HepG2 (cell line): ENCODE results near the gene VAC14. TPM values are rescaled to one million over a fixed set of nuclear protein-coding genes. Genes with fewer than 3 reads are reported as not detected.
A peak's percentile ranks its signal among the peaks of the same experiment; 100 is the strongest.

ENCODE experiments used
- ELF1 ChIP-seq: sonication (generic); formaldehyde crosslinking; IDR thresholded peaks from 2 replicates; pipeline ENCODE4 v1.4.0; 2020; ENCODE audit warnings: missing genetic modification reagents
- KLF15 ChIP-seq: sonication (generic); formaldehyde crosslinking; IDR thresholded peaks from 2 replicates; pipeline ENCODE4 v1.8.1; 2023; ENCODE audit warnings: borderline replicate concordance, mild to moderate bottlenecking, inconsistent platforms, missing genetic modification reagents, mixed read lengths
- KMT2A ChIP-seq: sonication (generic); formaldehyde crosslinking; IDR thresholded peaks from 2 replicates; pipeline ENCODE4 v1.4.0; 2020; ENCODE audit warnings: missing genetic modification reagents
- MTF2 ChIP-seq: sonication (generic); formaldehyde crosslinking; IDR thresholded peaks from 2 replicates; pipeline ENCODE4 v1.5.0; 2020; ENCODE audit warnings: missing genetic modification reagents, borderline replicate concordance
- NAIF1 ChIP-seq: sonication (generic); formaldehyde crosslinking; IDR thresholded peaks from 2 replicates; pipeline ENCODE4 v1.5.0; 2020; ENCODE audit warnings: mild to moderate bottlenecking, missing genetic modification reagents, borderline replicate concordance
- NR3C1 ChIP-seq: sonication (generic); formaldehyde crosslinking; IDR thresholded peaks from 2 replicates; pipeline ENCODE4 v1.4.0; 2020; ENCODE audit warnings: missing genetic modification reagents
- PHF20 ChIP-seq: sonication (generic); formaldehyde crosslinking; IDR thresholded peaks from 2 replicates; pipeline ENCODE4 v1.5.0; 2020; ENCODE audit warnings: mild to moderate bottlenecking, missing genetic modification reagents
- TOPORS ChIP-seq: sonication (generic); formaldehyde crosslinking; IDR thresholded peaks from 2 replicates; pipeline ENCODE4 v1.8.0; 2023; ENCODE audit warnings: mild to moderate bottlenecking, missing genetic modification reagents
- ZNF839 ChIP-seq: sonication (generic); formaldehyde crosslinking; IDR thresholded peaks from 2 replicates; pipeline ENCODE4 v1.4.0; 2020; ENCODE audit warnings: missing genetic modification reagents, mild to moderate bottlenecking, borderline replicate concordance
- ZSCAN12 ChIP-seq: sonication (generic); formaldehyde crosslinking; IDR thresholded peaks from 2 replicates; pipeline ENCODE4 v1.9.0; 2021; ENCODE audit warnings: mild to moderate bottlenecking, missing genetic modification reagents
- ZSCAN20 ChIP-seq: sonication (generic); formaldehyde crosslinking; IDR thresholded peaks from 2 replicates; pipeline ENCODE4 v1.4.0; 2020; ENCODE audit warnings: missing genetic modification reagents, mild to moderate bottlenecking, borderline replicate concordance
- polyA plus RNA-seq, 8 experiments: library from polyadenylated mRNA; depleted of rRNA in 3 of 8; stranded (reverse) in 7 of 8; unstranded in 1 of 8; fragments of >200 nt; fragmentation: Illumina TruSeq in 4 of 8; extraction: Trizol in 4 of 8; gene quantifications; 2 replicates each; pipeline versions ENCODE4 v1.2.1 to v1.2.3, GENCODE V29; 2011 to 2016; ENCODE audit warnings: low read depth in 4 of 8, missing spikeins in 1 of 8, mixed read lengths in 1 of 8; ENCODE audit not compliant: insufficient read depth in 1 of 8
- total RNA-seq, 5 experiments: library from RNA; depleted of rRNA; stranded (reverse); fragments of >200 nt; fragmentation: Illumina TruSeq; extraction: Trizol; gene quantifications; 2 replicates each; pipeline ENCODE4 v1.2.3, GENCODE V29; 2016; ENCODE audit warnings: low read depth in 1 of 5
- TF ChIP-seq, protein P1 (sequence below): sonication (generic); formaldehyde crosslinking; IDR thresholded peaks from 2 replicates; pipeline ENCODE4 v1.5.1; 2020; ENCODE audit warnings: missing genetic modification reagents, mild to moderate bottlenecking, borderline replicate concordance
- TF ChIP-seq, protein P2 (sequence below): sonication (generic); formaldehyde crosslinking; IDR thresholded peaks from 2 replicates; pipeline ENCODE4 v1.4.0; 2020; ENCODE audit warnings: missing genetic modification reagents
- TF ChIP-seq, protein P3 (sequence below): sonication (generic); formaldehyde crosslinking; IDR thresholded peaks from 2 replicates; pipeline ENCODE4 v1.4.0; 2020; ENCODE audit warnings: missing genetic modification reagents
- TF ChIP-seq, protein P4 (sequence below): sonication (generic); formaldehyde crosslinking; IDR thresholded peaks from 2 replicates; pipeline ENCODE4 v1.8.0; 2022; ENCODE audit warnings: low read depth, missing genetic modification reagents

Gene VAC14
- total and polyA plus RNA-seq, 2 of the 13 experiments (the other 11 are each of a cell fraction or from before 2014, with no cell fraction given) = 23.5 to 24.6 TPM

DNA sequence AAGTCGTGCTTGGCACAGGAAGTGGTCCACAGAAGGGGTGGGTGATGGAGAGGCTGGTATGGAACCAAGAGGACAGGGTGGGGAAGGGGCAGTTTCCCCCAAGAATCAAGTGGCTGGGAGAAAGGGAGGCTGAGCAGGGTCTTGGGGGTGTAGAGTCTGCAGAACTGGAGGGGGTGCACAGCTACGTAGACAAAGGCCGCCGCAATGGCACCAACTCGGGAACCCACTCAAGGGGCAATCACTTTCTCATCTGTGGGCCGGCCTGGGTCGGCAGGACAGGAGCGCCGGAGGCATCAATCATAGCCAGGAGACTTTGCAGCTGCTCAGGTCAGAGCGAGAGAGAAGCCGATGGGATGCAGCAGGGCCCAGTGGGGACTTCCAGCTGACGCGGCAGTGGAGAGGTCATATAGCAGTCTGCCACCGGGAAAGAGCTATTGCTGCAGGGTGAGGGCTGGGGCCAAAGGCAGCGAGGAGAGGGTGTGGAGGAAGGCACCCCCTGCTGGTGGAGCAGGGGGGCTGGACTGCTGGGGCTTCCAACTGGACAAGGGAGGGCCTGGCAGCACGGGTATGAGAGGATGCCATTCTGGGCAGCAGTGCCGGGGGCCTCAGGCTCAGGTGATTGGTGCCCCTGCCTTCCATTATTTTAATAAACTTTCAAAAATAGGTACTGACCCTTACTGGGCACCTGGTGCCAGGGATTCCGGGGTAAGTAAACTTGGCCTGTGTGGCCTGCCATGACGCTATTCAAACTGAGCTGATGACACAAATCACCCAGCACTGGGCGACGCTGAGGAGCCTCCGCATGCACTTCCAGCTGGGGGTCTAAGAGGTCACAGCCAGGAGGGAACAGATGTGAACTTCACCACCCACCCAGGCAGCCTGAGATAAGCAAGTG lies 62.6 kb downstream of the VAC14 start (continued):
- TF ChIP-seq, protein P1, sequence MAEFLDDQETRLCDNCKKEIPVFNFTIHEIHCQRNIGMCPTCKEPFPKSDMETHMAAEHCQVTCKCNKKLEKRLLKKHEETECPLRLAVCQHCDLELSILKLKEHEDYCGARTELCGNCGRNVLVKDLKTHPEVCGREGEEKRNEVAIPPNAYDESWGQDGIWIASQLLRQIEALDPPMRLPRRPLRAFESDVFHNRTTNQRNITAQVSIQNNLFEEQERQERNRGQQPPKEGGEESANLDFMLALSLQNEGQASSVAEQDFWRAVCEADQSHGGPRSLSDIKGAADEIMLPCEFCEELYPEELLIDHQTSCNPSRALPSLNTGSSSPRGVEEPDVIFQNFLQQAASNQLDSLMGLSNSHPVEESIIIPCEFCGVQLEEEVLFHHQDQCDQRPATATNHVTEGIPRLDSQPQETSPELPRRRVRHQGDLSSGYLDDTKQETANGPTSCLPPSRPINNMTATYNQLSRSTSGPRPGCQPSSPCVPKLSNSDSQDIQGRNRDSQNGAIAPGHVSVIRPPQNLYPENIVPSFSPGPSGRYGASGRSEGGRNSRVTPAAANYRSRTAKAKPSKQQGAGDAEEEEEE (CRISPR knock-in tag) = no peak
- TF ChIP-seq ZSCAN20 (CRISPR knock-in tag) = no peak
- TF ChIP-seq ZNF839 (CRISPR knock-in tag) = no peak
- TF ChIP-seq, protein P2, sequence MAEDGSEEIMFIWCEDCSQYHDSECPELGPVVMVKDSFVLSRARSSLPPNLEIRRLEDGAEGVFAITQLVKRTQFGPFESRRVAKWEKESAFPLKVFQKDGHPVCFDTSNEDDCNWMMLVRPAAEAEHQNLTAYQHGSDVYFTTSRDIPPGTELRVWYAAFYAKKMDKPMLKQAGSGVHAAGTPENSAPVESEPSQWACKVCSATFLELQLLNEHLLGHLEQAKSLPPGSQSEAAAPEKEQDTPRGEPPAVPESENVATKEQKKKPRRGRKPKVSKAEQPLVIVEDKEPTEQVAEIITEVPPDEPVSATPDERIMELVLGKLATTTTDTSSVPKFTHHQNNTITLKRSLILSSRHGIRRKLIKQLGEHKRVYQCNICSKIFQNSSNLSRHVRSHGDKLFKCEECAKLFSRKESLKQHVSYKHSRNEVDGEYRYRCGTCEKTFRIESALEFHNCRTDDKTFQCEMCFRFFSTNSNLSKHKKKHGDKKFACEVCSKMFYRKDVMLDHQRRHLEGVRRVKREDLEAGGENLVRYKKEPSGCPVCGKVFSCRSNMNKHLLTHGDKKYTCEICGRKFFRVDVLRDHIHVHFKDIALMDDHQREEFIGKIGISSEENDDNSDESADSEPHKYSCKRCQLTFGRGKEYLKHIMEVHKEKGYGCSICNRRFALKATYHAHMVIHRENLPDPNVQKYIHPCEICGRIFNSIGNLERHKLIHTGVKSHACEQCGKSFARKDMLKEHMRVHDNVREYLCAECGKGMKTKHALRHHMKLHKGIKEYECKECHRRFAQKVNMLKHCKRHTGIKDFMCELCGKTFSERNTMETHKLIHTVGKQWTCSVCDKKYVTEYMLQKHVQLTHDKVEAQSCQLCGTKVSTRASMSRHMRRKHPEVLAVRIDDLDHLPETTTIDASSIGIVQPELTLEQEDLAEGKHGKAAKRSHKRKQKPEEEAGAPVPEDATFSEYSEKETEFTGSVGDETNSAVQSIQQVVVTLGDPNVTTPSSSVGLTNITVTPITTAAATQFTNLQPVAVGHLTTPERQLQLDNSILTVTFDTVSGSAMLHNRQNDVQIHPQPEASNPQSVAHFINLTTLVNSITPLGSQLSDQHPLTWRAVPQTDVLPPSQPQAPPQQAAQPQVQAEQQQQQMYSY = no peak
- no peak for TF ChIP-seq PHF20 (CRISPR knock-in tag)
- no peak for TF ChIP-seq NAIF1
- no peak for TF ChIP-seq NR3C1
- no peak for TF ChIP-seq ZSCAN12
- TF ChIP-seq, protein P3, sequence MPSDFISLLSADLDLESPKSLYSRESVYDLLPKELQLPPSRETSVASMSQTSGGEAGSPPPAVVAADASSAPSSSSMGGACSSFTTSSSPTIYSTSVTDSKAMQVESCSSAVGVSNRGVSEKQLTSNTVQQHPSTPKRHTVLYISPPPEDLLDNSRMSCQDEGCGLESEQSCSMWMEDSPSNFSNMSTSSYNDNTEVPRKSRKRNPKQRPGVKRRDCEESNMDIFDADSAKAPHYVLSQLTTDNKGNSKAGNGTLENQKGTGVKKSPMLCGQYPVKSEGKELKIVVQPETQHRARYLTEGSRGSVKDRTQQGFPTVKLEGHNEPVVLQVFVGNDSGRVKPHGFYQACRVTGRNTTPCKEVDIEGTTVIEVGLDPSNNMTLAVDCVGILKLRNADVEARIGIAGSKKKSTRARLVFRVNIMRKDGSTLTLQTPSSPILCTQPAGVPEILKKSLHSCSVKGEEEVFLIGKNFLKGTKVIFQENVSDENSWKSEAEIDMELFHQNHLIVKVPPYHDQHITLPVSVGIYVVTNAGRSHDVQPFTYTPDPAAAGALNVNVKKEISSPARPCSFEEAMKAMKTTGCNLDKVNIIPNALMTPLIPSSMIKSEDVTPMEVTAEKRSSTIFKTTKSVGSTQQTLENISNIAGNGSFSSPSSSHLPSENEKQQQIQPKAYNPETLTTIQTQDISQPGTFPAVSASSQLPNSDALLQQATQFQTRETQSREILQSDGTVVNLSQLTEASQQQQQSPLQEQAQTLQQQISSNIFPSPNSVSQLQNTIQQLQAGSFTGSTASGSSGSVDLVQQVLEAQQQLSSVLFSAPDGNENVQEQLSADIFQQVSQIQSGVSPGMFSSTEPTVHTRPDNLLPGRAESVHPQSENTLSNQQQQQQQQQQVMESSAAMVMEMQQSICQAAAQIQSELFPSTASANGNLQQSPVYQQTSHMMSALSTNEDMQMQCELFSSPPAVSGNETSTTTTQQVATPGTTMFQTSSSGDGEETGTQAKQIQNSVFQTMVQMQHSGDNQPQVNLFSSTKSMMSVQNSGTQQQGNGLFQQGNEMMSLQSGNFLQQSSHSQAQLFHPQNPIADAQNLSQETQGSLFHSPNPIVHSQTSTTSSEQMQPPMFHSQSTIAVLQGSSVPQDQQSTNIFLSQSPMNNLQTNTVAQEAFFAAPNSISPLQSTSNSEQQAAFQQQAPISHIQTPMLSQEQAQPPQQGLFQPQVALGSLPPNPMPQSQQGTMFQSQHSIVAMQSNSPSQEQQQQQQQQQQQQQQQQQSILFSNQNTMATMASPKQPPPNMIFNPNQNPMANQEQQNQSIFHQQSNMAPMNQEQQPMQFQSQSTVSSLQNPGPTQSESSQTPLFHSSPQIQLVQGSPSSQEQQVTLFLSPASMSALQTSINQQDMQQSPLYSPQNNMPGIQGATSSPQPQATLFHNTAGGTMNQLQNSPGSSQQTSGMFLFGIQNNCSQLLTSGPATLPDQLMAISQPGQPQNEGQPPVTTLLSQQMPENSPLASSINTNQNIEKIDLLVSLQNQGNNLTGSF (CRISPR knock-in tag) = 0 out of 2 replicates have a peak, but pooled peaks have one; percentile 16
- peak; percentile 28; the same call in 1 of the 2 replicates for TF ChIP-seq ELF1 (CRISPR knock-in tag)
- TF ChIP-seq KLF15 = no peak
- no peak for TF ChIP-seq TOPORS (CRISPR knock-in tag)
- no peak for TF ChIP-seq KMT2A (CRISPR knock-in tag)
- TF ChIP-seq, protein P4, sequence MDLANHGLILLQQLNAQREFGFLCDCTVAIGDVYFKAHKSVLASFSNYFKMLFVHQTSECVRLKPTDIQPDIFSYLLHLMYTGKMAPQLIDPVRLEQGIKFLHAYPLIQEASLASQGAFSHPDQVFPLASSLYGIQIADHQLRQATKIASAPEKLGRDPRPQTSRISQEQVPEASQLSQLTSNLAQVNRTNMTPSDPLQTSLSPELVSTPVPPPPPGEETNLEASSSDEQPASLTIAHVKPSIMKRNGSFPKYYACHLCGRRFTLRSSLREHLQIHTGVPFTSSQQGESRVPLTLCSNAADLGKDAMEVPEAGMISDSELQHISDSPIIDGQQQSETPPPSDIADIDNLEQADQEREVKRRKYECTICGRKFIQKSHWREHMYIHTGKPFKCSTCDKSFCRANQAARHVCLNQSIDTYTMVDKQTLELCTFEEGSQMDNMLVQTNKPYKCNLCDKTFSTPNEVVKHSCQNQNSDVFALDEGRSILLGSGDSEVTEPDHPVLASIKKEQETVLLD (CRISPR knock-in tag) = no peak
- no peak for TF ChIP-seq MTF2 (CRISPR knock-in tag)
